Effector memory CD8-positive, alpha-beta T cell (primary cell): ENCODE results near the gene IKZF2.

Experiments used
- ATAC-seq: fragments of 150-1000 bp; cut with Tn5 transposase; replicated peaks from 2 replicates; pipeline ENCODE4 v1.10.0; 2021; ENCODE audit warnings: mild to moderate bottlenecking, moderate library complexity
- DNase-seq, 3 experiments: peaks; one replicate each; pipeline ENCODE4 v3.0.0; 2021
- H3K27ac Mint-ChIP-seq, 2 donors: one replicate each; pipeline ENCODE4 v1.8.0; 2022; ENCODE audit warnings: mild to moderate bottlenecking in 2 of 2, mixed read lengths in 2 of 2, moderate library complexity in 2 of 2
- H3K27me3 Mint-ChIP-seq, 2 donors: one replicate each; pipeline ENCODE4 v1.8.0; 2022; ENCODE audit warnings: mixed read lengths in 2 of 2
- H3K36me3 Mint-ChIP-seq: one replicate; pipeline ENCODE4 v1.8.0; 2022; ENCODE audit warnings: mild to moderate bottlenecking, moderate library complexity, mixed read lengths; ENCODE audit not compliant: insufficient read depth
- H3K4me1 Mint-ChIP-seq, 2 donors: one replicate each; pipeline ENCODE4 v1.8.0; 2022; ENCODE audit warnings: low read depth in 2 of 2, mixed read lengths in 2 of 2
- H3K4me3 Mint-ChIP-seq, 2 donors: one replicate each; pipeline ENCODE4 v1.8.0; 2022; ENCODE audit warnings: mild to moderate bottlenecking in 2 of 2, mixed read lengths in 2 of 2, moderate library complexity in 2 of 2
- H3K9me3 Mint-ChIP-seq, 2 donors: one replicate each; pipeline ENCODE4 v1.8.0; 2022; ENCODE audit warnings: mixed read lengths in 2 of 2

Gene IKZF2

GRCh38 chr2:213167271-213167930, 16.0 kb upstream of the IKZF2 start:
- H3K9me3 Mint-ChIP-seq, result peaks cover 0 to 1% of the 10 kb centered on the region in 2 donors
- no peaks in the 10 kb centered on the region for H3K27me3 Mint-ChIP-seq
- no peak for DNase-seq
- no peak for ATAC-seq
- no peaks in the 10 kb centered on the region for H3K36me3 Mint-ChIP-seq
- no peaks in the 10 kb centered on the region for H3K4me1 Mint-ChIP-seq
- H3K4me3 Mint-ChIP-seq, result no peak overlapping the region
- H3K27ac Mint-ChIP-seq, result no peak overlapping the region

- no peak for DNase-seq
- Mint-ChIP-seq H3K27me3 (no peaks in the 10 kb centered on the region), H3K9me3 (peaks cover 0 to 1% of the 10 kb centered on the region in 2 donors), H3K36me3 (no peaks in the 10 kb centered on the region), H3K4me1 (no peaks in the 10 kb centered on the region), H3K27ac (no peak overlapping the region), H3K4me3 (no peak overlapping the region)
- ATAC-seq, result no peak
These were observed 14.7 kb upstream of the IKZF2 start for GRCh38 chr2:213166109-213166508.

GRCh38 chr2:213164263-213164662, 12.9 kb upstream of the IKZF2 start:
- Mint-ChIP-seq H3K27ac (no peak overlapping the region), H3K4me1 (no peaks in the 10 kb centered on the region), H3K36me3 (no peaks in the 10 kb centered on the region), H3K27me3 (no peaks in the 10 kb centered on the region), H3K4me3 (no peak overlapping the region), H3K9me3 (peaks cover 0 to 1% of the 10 kb centered on the region in 2 donors)
- no peak for DNase-seq
- no peak for ATAC-seq

- Mint-ChIP-seq H3K27me3 (no peaks in the 10 kb centered on the region), H3K9me3 (no peaks in the 10 kb centered on the region), H3K27ac (no peak overlapping the region), H3K4me1 (no peaks in the 10 kb centered on the region), H3K4me3 (no peak overlapping the region), H3K36me3 (no peaks in the 10 kb centered on the region)
- DNase-seq (no peak), ATAC-seq (no peak)
These were observed 11.2 kb upstream of the IKZF2 start for GRCh38 chr2:213162516-213163118.

GRCh38 chr2:213161759-213162515, 10.5 kb upstream of the IKZF2 start:
- no peaks in the 10 kb centered on the region for H3K9me3 Mint-ChIP-seq
- DNase-seq (no peak), ATAC-seq (no peak)
- H3K4me1 Mint-ChIP-seq, result no peaks in the 10 kb centered on the region
- H3K27ac Mint-ChIP-seq, result no peak overlapping the region
- H3K36me3 Mint-ChIP-seq, result no peaks in the 10 kb centered on the region
- no peak overlapping the region for H3K4me3 Mint-ChIP-seq
- no peaks in the 10 kb centered on the region for H3K27me3 Mint-ChIP-seq

- no peaks in the 10 kb centered on the region for H3K9me3 Mint-ChIP-seq
- H3K36me3 Mint-ChIP-seq, result no peaks in the 10 kb centered on the region
- H3K27me3 Mint-ChIP-seq, result no peaks in the 10 kb centered on the region
- H3K4me3 Mint-ChIP-seq, result no peak overlapping the region
- H3K27ac Mint-ChIP-seq, result no peak overlapping the region
- no peaks in the 10 kb centered on the region for H3K4me1 Mint-ChIP-seq
- ATAC-seq (no peak), DNase-seq (no peak)
These were observed 8.4 kb upstream of the IKZF2 start for GRCh38 chr2:213159768-213160167.

- Mint-ChIP-seq H3K36me3 (peaks cover 2% of the 10 kb centered on the region), H3K27me3 (no peaks in the 10 kb centered on the region), H3K4me1 (peaks cover 5 to 7% of the 10 kb centered on the region in 2 donors)
These were observed 5.8 kb upstream of the IKZF2 start for GRCh38 chr2:213157242-213157641.

GRCh38 chr2:213156717-213157116, 5.3 kb upstream of the IKZF2 start:
- Mint-ChIP-seq H3K4me3 (no peak overlapping the region), H3K27me3 (no peaks in the 10 kb centered on the region), H3K4me1 (peaks cover 5 to 7% of the 10 kb centered on the region in 2 donors), H3K9me3 (no peaks in the 10 kb centered on the region), H3K27ac (no peak overlapping the region), H3K36me3 (peaks cover 6% of the 10 kb centered on the region)
- DNase-seq, result no peak
- ATAC-seq, result no peak

More at GRCh38 chr2:213157242-213157641, 5.8 kb upstream of the IKZF2 start:
- ATAC-seq, result peak; percentile 67
- H3K27ac Mint-ChIP-seq, result no peak overlapping the region
- no peaks in the 10 kb centered on the region for H3K9me3 Mint-ChIP-seq
- DNase-seq, result no peak
- H3K4me3 Mint-ChIP-seq, result no peak overlapping the region

- peak overlapping the region; percentile 93 to 94 for H3K27ac Mint-ChIP-seq
- no peak for ATAC-seq
- H3K4me1 Mint-ChIP-seq, result peaks cover 11 to 12% of the 10 kb centered on the region in 2 donors
- no peaks in the 10 kb centered on the region for H3K9me3 Mint-ChIP-seq
- DNase-seq, result no peak
- H3K36me3 Mint-ChIP-seq, result peaks cover 14% of the 10 kb centered on the region
- H3K27me3 Mint-ChIP-seq, result peaks cover 0 to 8% of the 10 kb centered on the region in 2 donors
- peak overlapping the region; percentile 91 to 93 for H3K4me3 Mint-ChIP-seq
These were observed 1.5 kb upstream of the IKZF2 start for GRCh38 chr2:213152888-213153287.

GRCh38 chr2:213152065-213152794, 818 bp upstream of the IKZF2 start:
- H3K27me3 Mint-ChIP-seq, result peaks cover 0 to 8% of the 10 kb centered on the region in 2 donors
- ATAC-seq, result peak; percentile 16

GRCh38 chr2:213150315-213151097, 906 bp downstream of the IKZF2 start:
- DNase-seq, result no peak
- Mint-ChIP-seq H3K9me3 (no peaks in the 10 kb centered on the region), H3K36me3 (peaks cover 15% of the 10 kb centered on the region), H3K4me3 (peak overlapping the region; percentile 91 to 93), H3K4me1 (peaks cover 11 to 12% of the 10 kb centered on the region in 2 donors), H3K27me3 (peaks cover 0 to 8% of the 10 kb centered on the region in 2 donors), H3K27ac (peak overlapping the region; percentile 93 to 94)
- no peak for ATAC-seq

More at GRCh38 chr2:213152065-213152794, 818 bp upstream of the IKZF2 start:
- no peaks in the 10 kb centered on the region for H3K9me3 Mint-ChIP-seq
- peak in 1 of 3 experiments; percentile 24 for DNase-seq
- H3K36me3 Mint-ChIP-seq, result peaks cover 14% of the 10 kb centered on the region
- peak overlapping the region; percentile 93 to 94 for H3K27ac Mint-ChIP-seq
- peaks cover 11 to 12% of the 10 kb centered on the region in 2 donors for H3K4me1 Mint-ChIP-seq
- peak overlapping the region; percentile 91 to 93 for H3K4me3 Mint-ChIP-seq

- Mint-ChIP-seq H3K27me3 (peaks cover 0 to 8% of the 10 kb centered on the region in 2 donors), H3K36me3 (peaks cover 18% of the 10 kb centered on the region), H3K4me3 (peak overlapping the region; percentile 91 to 93), H3K4me1 (peaks cover 11 to 12% of the 10 kb centered on the region in 2 donors), H3K9me3 (no peaks in the 10 kb centered on the region), H3K27ac (peak overlapping the region; percentile 93 to 94)
- DNase-seq (no peak), ATAC-seq (no peak)
These were observed 1.5 kb downstream of the IKZF2 start for GRCh38 chr2:213149949-213150314.
